HUES48 (cell line): Measurements from ENCODE around the gene THSD4.

Experiments
- H3K27ac ChIP-seq: one replicate; pipeline ENCODE4 v1.7.0; 2013; ENCODE audit warnings: low read depth, low read length, inconsistent platforms
- H3K27me3 ChIP-seq: 2 replicates; pipeline ENCODE4 v1.6.1; 2013; ENCODE audit warnings: mild to moderate bottlenecking, low read length; ENCODE audit not compliant: control insufficient read depth, insufficient read depth
- H3K36me3 ChIP-seq: 2 replicates; pipeline ENCODE4 v1.6.1; 2013; ENCODE audit warnings: low read length; ENCODE audit not compliant: control insufficient read depth, insufficient read depth
- H3K4me1 ChIP-seq: 2 replicates; pipeline ENCODE4 v1.6.1; 2013; ENCODE audit warnings: mild to moderate bottlenecking, low read length; ENCODE audit not compliant: control insufficient read depth, insufficient read depth
- H3K4me3 ChIP-seq: 2 replicates; pipeline ENCODE4 v1.5.1; 2013; ENCODE audit warnings: mild to moderate bottlenecking, low read depth, low read length
- H3K9ac ChIP-seq: 2 replicates; pipeline ENCODE4 v1.6.1; 2013; ENCODE audit warnings: mild to moderate bottlenecking, low read depth, low read length, moderate library complexity
- H3K9me3 ChIP-seq: 2 replicates; pipeline ENCODE4 v1.6.1; 2013; ENCODE audit warnings: low read length; ENCODE audit not compliant: control insufficient read depth, insufficient read depth

The THSD4 gene

DNA sequence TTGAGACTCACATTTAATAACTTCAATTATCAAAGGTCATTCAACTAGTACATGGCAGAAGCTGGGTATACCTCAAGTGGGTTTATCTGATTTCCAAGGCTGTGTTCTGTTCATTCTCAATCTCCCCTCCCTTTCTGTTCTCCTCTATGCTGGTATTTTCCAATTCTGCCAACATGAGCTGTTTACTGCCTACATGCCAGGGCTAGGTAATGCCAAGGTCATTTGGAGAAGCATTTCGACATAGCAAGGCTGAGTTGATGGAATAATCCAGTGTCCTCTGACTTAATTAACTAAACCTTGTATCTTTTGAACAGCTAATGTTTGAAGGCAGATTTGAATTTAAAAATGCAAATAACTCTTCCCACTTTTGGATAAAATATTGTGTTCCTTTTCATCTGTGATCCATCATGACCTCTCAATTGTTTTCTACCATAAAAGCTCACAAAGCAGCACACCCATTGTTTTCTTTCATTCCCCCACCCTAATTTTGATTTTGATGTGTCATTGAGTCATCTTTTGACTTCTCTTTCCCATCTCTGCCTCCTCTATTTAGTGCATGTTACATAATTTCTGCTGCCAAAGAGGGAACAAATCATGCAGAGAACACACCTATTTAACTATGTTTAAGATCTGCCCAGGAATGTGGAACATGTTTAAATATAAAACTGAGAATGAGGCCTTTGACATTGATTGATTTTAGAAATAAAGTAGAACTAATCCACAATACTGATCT is 386.2 kb downstream of the THSD4 start:
- H3K9me3 ChIP-seq = no peaks in the 10 kb centered on the region
- no peaks in the 10 kb centered on the region for H3K4me1 ChIP-seq
- H3K27ac ChIP-seq = no peak overlapping the region
- no peaks in the 10 kb centered on the region for H3K27me3 ChIP-seq
- no peak overlapping the region for H3K9ac ChIP-seq
- H3K36me3 ChIP-seq = no peaks in the 10 kb centered on the region
- no peak overlapping the region for H3K4me3 ChIP-seq

GRCh38 chr15:71502077-71502432 is 386.8 kb downstream of the THSD4 start:
- Histone ChIP-seq H3K27me3 (no peaks in the 10 kb centered on the region), H3K9ac (no peak overlapping the region), H3K9me3 (no peaks in the 10 kb centered on the region), H3K27ac (no peak overlapping the region), H3K4me1 (no peaks in the 10 kb centered on the region), H3K36me3 (no peaks in the 10 kb centered on the region), H3K4me3 (no peak overlapping the region)

GRCh38 chr15:71505962-71506361 is 390.7 kb downstream of the THSD4 start:
- Histone ChIP-seq H3K27ac (no peak overlapping the region), H3K9me3 (no peaks in the 10 kb centered on the region)

DNA sequence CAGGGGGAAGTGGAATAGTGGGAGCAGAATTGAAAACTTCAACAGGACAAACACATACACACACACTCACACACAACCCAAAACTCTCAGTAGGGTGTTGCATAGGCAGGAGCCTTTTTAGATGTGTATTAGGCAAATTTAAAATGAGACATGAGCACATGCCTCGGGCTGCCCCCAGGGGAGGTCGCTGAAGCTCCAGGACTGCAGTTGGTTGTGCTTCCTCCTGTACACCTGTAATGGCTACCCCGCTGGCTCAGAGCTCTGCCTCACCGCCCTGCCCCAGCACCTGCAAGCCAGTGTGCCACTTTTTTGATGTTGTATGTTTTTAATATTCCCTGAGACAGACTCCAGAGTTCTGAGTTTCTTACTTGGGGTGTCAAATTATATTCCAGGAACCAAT is 391.7 kb downstream of the THSD4 start:
- Histone ChIP-seq H3K36me3 (no peaks in the 10 kb centered on the region), H3K4me3 (no peak overlapping the region), H3K9me3 (no peaks in the 10 kb centered on the region), H3K4me1 (peaks cover 3% of the 10 kb centered on the region), H3K9ac (no peak overlapping the region), H3K27me3 (no peaks in the 10 kb centered on the region), H3K27ac (no peak overlapping the region)

More at GRCh38 chr15:71505962-71506361, 390.7 kb downstream of the THSD4 start:
- H3K9ac ChIP-seq = no peak overlapping the region
- H3K27me3 ChIP-seq = no peaks in the 10 kb centered on the region
- H3K36me3 ChIP-seq = no peaks in the 10 kb centered on the region
- H3K4me1 ChIP-seq = no peaks in the 10 kb centered on the region; the same call in 1 of the 2 replicates
- no peak overlapping the region for H3K4me3 ChIP-seq

DNA sequence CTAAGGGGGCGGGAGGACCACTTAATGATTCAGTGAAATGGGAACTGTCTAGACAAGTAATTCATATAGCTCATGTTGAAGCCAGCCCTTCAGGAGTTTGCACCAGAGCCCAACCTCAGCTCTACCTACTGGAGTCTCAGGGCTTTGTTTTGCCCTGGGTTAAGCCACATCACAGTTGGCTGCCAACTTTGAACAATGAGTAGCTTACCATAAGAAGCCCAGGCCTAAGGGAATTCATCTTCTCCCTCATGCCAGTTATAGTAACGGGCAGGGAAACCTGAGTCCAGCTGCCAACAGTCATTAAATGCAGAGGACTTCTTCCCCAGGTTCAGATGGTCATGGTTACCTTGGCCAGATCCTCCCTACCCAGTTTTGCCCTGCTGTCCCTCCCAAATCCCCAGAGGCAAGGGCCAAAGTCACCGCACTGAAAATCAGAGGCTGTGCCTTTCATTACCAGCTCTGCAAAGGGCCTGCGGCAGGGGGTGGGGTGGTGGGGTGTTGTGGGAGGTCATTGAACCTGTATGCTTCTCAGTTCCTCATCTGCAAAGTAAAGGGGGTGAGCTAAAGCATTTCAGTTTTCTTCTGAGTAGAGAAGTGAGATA is 392.9 kb downstream of the THSD4 start:
- Histone ChIP-seq H3K27ac (no peak overlapping the region), H3K4me1 (peaks cover 7% of the 10 kb centered on the region), H3K4me3 (no peak overlapping the region), H3K27me3 (no peaks in the 10 kb centered on the region), H3K9me3 (no peaks in the 10 kb centered on the region), H3K9ac (no peak overlapping the region), H3K36me3 (no peaks in the 10 kb centered on the region)

DNA sequence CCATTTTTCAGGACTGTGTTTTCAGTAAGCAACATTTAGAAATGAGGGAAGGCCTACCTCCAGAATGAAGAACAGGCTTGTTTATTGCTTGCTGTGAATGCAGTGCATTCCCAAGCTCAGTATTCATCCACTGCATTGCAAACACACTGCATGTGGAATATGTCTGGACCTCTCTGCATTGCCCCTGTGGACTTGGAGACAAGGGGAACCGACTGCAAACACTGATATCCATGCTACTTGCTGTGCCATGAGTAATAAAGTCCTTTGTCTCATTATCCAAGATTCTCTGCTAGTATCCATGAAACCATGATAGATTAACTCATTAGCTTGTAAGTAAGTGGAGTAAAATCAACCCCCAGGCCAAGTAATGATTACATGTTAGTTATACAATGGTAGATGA is 393.9 kb downstream of the THSD4 start:
- H3K4me1 ChIP-seq = peaks cover 7% of the 10 kb centered on the region
- no peak overlapping the region for H3K27ac ChIP-seq
- H3K9me3 ChIP-seq = no peaks in the 10 kb centered on the region
- no peak overlapping the region for H3K9ac ChIP-seq
- H3K4me3 ChIP-seq = no peak overlapping the region
- H3K36me3 ChIP-seq = no peaks in the 10 kb centered on the region
- H3K27me3 ChIP-seq = no peaks in the 10 kb centered on the region

- no peaks in the 10 kb centered on the region for H3K36me3 ChIP-seq
- no peak overlapping the region for H3K27ac ChIP-seq
- no peaks in the 10 kb centered on the region for H3K9me3 ChIP-seq
- H3K27me3 ChIP-seq = no peaks in the 10 kb centered on the region
- H3K9ac ChIP-seq = no peak overlapping the region
- peaks cover 11% of the 10 kb centered on the region for H3K4me1 ChIP-seq
- H3K4me3 ChIP-seq = no peak overlapping the region
Measured at GRCh38 chr15:71510763-71511162, 395.5 kb downstream of the THSD4 start.

GRCh38 chr15:71511796-71512681 is 396.8 kb downstream of the THSD4 start:
- Histone ChIP-seq H3K4me3 (no peak overlapping the region), H3K9me3 (no peaks in the 10 kb centered on the region), H3K27me3 (no peaks in the 10 kb centered on the region), H3K27ac (no peak overlapping the region), H3K4me1 (peaks cover 15% of the 10 kb centered on the region), H3K9ac (no peak overlapping the region), H3K36me3 (no peaks in the 10 kb centered on the region)

- Histone ChIP-seq H3K4me1 (peaks cover 15% of the 10 kb centered on the region), H3K9me3 (no peaks in the 10 kb centered on the region), H3K27ac (no peak overlapping the region), H3K27me3 (no peaks in the 10 kb centered on the region), H3K36me3 (no peaks in the 10 kb centered on the region), H3K9ac (no peak overlapping the region), H3K4me3 (no peak overlapping the region)
Measured at GRCh38 chr15:71512682-71513006, 397.4 kb downstream of the THSD4 start.

- no peaks in the 10 kb centered on the region for H3K9me3 ChIP-seq
- no peaks in the 10 kb centered on the region for H3K27me3 ChIP-seq
- no peak overlapping the region for H3K27ac ChIP-seq
- H3K36me3 ChIP-seq = no peaks in the 10 kb centered on the region
- H3K9ac ChIP-seq = no peak overlapping the region
- H3K4me1 ChIP-seq = peaks cover 15% of the 10 kb centered on the region
- no peak overlapping the region for H3K4me3 ChIP-seq
Measured at GRCh38 chr15:71515375-71516186, 400.3 kb downstream of the THSD4 start.
